Activated T-cell treated with anti-CD3 and anti-CD28 coated beads, Interleukin-2, amount 50 U/mL, for 4 hours (primary cell): ENCODE measurements around the gene MORC1. TPM values are rescaled to one million over a fixed set of nuclear protein-coding genes. Genes with fewer than 3 reads are reported as not detected.
A peak's percentile ranks its signal among the peaks of the same experiment; 100 is the strongest.

Experiments used
- ATAC-seq, 2 donors: fragments of 200-7000 bp; cut with Tn5 transposase; one replicate each; pipeline ENCODE4 v1.10.0; 2021
- DNase-seq: peaks from one replicate; pipeline ENCODE4 v3.0.0-alpha.2; 2020
- H3K27me3 Mint-ChIP-seq: one replicate; pipeline ENCODE4 v1.8.0; 2021; ENCODE audit warnings: low read depth, mixed read lengths
- H3K36me3 Mint-ChIP-seq: one replicate; pipeline ENCODE4 v1.8.0; 2022; ENCODE audit warnings: mixed read lengths; ENCODE audit not compliant: insufficient read depth
- H3K4me1 Mint-ChIP-seq: one replicate; pipeline ENCODE4 v1.8.0; 2021; ENCODE audit warnings: low read depth, mixed read lengths
- H3K4me3 Mint-ChIP-seq: one replicate; pipeline ENCODE4 v1.8.0; 2021; ENCODE audit warnings: mild to moderate bottlenecking, moderate library complexity, mixed read lengths
- H3K9me3 Mint-ChIP-seq: one replicate; pipeline ENCODE4 v1.8.0; 2021; ENCODE audit warnings: mixed read lengths
- total RNA-seq, 3 donors: library from RNA; stranded (reverse); gene quantifications; one replicate each; pipeline ENCODE4 v1.2.1, GENCODE V29; 2021

Gene MORC1
- total RNA-seq, 3 donors from 2014 or later: not detected

DNA sequence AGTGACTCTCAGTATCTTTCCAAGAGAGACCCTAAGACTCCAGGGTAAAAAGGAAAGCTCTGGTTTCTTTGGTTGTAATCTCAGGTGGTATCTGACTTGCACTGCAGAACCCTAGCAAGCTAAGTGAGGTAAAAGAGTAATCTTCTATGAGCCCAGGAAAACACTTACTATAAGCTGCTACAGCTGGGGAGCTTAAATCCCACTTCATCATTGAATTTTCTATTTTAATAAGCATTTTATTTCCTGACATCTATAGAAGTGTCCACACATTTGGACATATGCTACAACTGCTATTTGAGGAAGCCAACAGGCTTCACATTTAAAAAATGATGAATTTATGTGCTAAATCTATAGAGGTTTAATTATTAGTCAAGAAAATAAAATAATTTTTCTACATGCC lies 91.1 kb downstream of the MORC1 start:
- no peak overlapping the region for H3K4me3 Mint-ChIP-seq
- no peaks in the 10 kb centered on the region for H3K4me1 Mint-ChIP-seq
- DNase-seq (no peak), ATAC-seq (no peak)
- H3K27me3 Mint-ChIP-seq: no peaks in the 10 kb centered on the region
- no peaks in the 10 kb centered on the region for H3K9me3 Mint-ChIP-seq
- no peaks in the 10 kb centered on the region for H3K36me3 Mint-ChIP-seq

DNA sequence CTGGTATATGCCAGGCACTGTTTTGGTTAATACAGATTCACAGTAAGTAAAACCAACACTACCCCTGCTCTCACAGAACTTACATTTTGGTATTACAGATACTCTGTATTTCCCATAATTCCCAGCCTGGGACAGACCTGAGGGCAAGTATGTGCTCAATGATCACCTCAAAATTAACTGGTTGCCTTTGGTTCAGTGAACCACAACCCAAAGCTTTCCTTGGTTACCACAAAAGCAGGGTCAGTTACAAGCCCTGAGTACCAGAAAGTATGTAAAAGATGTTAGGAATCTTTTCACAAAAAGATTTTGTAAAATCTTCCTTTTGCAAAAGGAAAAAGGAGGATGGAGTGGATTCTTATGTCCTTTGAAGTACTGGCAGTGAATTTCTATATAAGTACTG lies 92.0 kb downstream of the MORC1 start:
- no peaks in the 10 kb centered on the region for H3K36me3 Mint-ChIP-seq
- DNase-seq: no peak
- no peak overlapping the region for H3K4me3 Mint-ChIP-seq
- H3K9me3 Mint-ChIP-seq: no peaks in the 10 kb centered on the region
- no peak for ATAC-seq
- no peaks in the 10 kb centered on the region for H3K27me3 Mint-ChIP-seq
- H3K4me1 Mint-ChIP-seq: no peaks in the 10 kb centered on the region

DNA sequence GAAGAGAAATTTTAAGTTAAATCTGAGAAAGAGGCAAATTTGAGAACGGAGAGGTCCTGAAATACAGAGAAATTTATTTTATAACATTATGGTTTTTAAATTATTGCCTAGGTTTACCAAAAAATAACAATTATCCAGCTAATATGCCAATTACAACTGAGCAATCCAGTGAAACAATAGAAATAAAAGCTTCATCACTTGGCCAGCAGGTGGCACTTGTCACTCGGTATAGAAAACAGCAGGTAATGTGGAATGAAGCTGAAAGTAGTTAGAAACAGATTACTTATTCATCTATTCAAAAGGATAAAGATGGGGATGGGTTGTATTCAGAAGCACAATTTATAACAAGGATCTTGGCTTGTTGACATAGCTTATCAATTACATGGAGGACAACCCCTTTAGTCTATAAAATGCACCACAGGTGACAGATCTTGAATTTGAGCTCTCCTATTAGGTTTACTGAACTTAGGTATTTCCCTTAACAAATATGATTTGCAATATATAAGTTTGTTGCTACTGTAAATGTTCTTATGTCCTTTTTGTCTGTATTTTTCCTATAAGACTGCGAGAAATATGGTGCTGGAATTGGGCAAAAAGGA lies 94.2 kb downstream of the MORC1 start:
- DNase-seq (peak; percentile 6), ATAC-seq (peak in 1 of 2 donors; percentile 43)
- Mint-ChIP-seq H3K4me1 (no peaks in the 10 kb centered on the region), H3K9me3 (no peaks in the 10 kb centered on the region), H3K4me3 (no peak overlapping the region), H3K36me3 (no peaks in the 10 kb centered on the region), H3K27me3 (peaks cover 5% of the 10 kb centered on the region)

DNA sequence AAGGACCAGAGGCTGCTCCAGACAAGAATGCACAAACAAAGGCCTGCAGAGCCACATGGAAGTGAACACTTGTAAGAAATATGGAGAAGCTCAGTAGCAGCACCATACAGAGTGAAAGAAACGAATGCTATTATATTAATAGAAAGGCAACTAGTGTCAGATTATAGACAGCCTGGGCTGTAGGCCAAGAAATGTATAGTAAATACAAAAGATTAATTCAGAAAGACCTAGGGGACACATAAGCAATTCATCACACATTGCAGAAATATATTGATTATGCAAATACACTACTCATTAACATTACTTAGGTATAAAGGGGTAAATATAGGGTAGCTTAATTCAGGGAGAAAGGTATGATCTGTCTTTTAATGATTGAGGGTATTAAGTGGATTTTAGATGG lies 94.8 kb downstream of the MORC1 start:
- Mint-ChIP-seq H3K4me1 (no peaks in the 10 kb centered on the region), H3K9me3 (no peaks in the 10 kb centered on the region), H3K36me3 (no peaks in the 10 kb centered on the region), H3K4me3 (no peak overlapping the region), H3K27me3 (peaks cover 5% of the 10 kb centered on the region)
- ATAC-seq (no peak), DNase-seq (no peak)

DNA sequence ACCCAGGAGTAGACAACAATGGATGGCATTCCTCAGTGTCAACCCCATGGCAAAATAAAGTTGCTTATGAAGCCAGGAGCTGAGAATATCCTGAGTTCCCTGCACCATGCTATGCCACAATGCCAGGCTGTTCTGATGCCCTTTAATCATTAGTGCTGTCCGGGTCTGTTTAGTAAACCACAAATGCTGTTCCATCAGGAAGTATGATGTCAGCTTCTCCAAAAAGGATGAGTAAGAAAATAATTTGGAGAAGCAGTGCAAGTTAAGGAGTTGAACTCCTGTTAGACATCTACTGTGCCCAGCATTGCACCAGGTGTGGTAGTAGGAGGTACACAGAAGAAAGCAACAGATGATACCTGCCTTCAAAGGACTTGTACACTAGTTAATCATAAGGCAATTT lies 96.4 kb downstream of the MORC1 start:
- no peaks in the 10 kb centered on the region for H3K36me3 Mint-ChIP-seq
- H3K4me1 Mint-ChIP-seq: no peaks in the 10 kb centered on the region
- no peak for DNase-seq
- ATAC-seq: no peak
- H3K9me3 Mint-ChIP-seq: no peaks in the 10 kb centered on the region
- H3K4me3 Mint-ChIP-seq: no peak overlapping the region
- peaks cover 7% of the 10 kb centered on the region for H3K27me3 Mint-ChIP-seq

DNA sequence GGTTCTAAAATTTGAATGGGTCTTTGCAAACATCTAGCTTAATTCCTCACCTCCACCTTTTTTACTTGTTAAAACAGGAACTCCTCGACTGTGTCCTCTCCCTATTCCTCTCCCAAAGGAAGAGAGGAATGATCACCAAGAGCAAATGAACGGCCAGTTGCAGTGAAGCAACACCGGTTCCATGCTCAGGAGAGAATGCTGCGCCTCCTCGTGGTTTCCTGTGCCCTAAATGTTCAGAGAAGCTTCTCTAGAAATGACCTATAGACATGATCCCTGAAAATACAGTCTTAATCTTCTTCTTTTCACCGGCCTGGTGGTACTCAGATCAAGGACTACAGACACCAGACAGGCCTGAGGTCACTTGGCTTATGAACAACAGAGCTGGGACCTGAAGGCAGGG lies 99.1 kb downstream of the MORC1 start:
- ATAC-seq (no peak), DNase-seq (no peak)
- no peak overlapping the region for H3K4me3 Mint-ChIP-seq
- no peaks in the 10 kb centered on the region for H3K9me3 Mint-ChIP-seq
- H3K36me3 Mint-ChIP-seq: no peaks in the 10 kb centered on the region
- no peaks in the 10 kb centered on the region for H3K4me1 Mint-ChIP-seq
- H3K27me3 Mint-ChIP-seq: peaks cover 9% of the 10 kb centered on the region

DNA sequence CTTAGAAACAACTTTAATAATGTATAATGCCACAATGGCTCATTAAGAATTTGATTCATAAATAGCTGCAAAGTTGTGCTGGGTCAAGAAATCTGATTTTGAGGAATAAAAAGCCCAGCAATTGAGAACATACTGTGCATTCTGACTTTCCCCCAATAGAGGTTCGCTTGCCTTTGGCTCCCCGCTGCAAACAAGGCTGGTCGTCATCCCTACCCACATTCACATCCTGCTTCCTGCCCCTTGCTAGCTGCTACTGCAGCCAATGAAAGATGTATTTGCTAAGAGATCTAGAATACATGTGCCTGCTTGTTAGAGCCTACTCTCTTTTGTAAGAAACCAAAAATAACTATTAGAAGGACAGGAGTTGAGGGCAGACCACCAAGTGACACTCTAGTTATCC lies 112.5 kb downstream of the MORC1 start:
- H3K27me3 Mint-ChIP-seq: peaks cover 2% of the 10 kb centered on the region
- DNase-seq (no peak), ATAC-seq (no peak)
- no peaks in the 10 kb centered on the region for H3K36me3 Mint-ChIP-seq
- no peak overlapping the region for H3K4me3 Mint-ChIP-seq
- H3K9me3 Mint-ChIP-seq: no peaks in the 10 kb centered on the region
- H3K4me1 Mint-ChIP-seq: no peaks in the 10 kb centered on the region

DNA sequence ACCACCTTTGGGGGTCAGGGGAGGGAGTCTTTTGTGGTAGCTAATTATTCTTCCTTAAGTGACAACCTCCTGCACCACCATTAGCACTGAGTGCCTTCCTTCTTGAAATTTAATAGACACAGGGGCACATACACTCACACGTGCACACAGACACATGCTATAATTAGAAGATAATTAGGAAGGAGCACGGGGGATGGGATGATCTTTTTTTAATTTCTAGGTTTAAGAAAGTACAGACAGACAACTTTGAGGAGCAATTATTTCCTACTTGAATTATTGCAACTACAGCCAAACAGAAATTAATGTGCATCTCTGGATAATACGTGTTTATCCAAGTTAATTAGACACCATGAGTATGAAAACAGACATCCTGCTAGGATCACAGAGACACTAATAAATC lies 119.5 kb downstream of the MORC1 start:
- H3K4me1 Mint-ChIP-seq: no peaks in the 10 kb centered on the region
- peaks cover 13% of the 10 kb centered on the region for H3K27me3 Mint-ChIP-seq
- H3K4me3 Mint-ChIP-seq: no peak overlapping the region
- ATAC-seq: no peak
- H3K9me3 Mint-ChIP-seq: no peaks in the 10 kb centered on the region
- no peak for DNase-seq
- H3K36me3 Mint-ChIP-seq: no peaks in the 10 kb centered on the region

DNA sequence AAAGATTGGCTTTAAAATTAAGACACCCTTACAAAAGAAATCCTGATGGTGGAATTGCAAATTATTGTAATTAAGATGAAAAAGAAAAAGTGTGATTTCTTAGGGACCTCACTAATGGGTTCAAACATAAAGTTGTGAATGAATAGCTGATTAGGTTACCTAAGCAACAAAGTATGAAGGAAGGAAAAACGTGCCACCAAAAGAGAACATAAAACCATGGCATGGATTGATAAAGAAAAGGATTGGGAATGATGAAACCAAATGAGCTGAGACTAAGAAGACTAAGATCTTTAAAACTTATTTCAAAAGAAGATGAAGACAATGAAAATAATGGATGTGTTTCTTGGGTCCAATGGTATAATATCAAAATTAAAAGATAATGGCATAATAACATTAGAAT lies 132.1 kb downstream of the MORC1 start:
- no peak overlapping the region for H3K4me3 Mint-ChIP-seq

DNA sequence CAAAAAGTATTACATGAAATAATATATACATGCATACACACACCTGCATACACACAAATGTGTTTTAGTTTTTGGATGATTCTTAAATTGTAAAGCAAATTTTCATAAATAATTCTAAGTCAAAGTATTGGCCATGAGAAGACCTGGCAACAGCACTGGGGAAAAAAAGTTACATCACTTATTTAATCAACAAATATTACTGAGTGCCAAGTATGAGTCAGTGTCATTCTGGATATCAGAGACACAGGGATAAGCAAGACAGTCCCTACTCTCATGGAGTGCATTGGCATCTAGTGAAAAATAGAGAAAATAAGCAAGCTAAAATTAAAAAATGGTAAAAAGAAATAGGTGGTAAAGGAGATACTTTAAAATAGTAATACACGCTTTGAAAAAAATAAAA lies 134.9 kb downstream of the MORC1 start:
- H3K36me3 Mint-ChIP-seq: no peaks in the 10 kb centered on the region
- H3K27me3 Mint-ChIP-seq: peaks cover 19% of the 10 kb centered on the region
- DNase-seq (no peak), ATAC-seq (no peak)
- no peaks in the 10 kb centered on the region for H3K9me3 Mint-ChIP-seq
- H3K4me1 Mint-ChIP-seq: no peaks in the 10 kb centered on the region
- H3K4me3 Mint-ChIP-seq: no peak overlapping the region

More for the DNA sequence above, 132.1 kb downstream of the MORC1 start:
- no peak for DNase-seq
- H3K27me3 Mint-ChIP-seq: peaks cover 19% of the 10 kb centered on the region
- ATAC-seq: no peak
- no peaks in the 10 kb centered on the region for H3K9me3 Mint-ChIP-seq
- H3K36me3 Mint-ChIP-seq: no peaks in the 10 kb centered on the region
- H3K4me1 Mint-ChIP-seq: no peaks in the 10 kb centered on the region

DNA sequence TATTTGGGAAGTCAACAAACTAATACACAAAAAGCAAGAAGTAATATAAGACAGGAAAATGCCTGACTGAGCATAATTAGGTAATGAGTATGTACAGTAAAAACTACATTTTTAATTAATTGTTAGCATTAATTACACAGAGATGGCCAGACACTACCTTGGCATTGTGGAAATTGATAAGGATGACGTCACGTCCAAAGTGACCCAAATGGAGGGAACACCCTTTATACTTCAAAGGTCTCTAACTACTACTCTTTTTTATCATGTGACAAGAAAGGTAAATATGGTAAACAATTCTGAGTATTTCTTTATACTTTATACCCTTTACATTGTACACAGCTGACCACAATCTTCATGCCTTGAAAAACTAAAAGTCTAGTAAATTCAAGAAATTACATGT lies 141.9 kb downstream of the MORC1 start:
- DNase-seq: no peak
- H3K9me3 Mint-ChIP-seq: no peaks in the 10 kb centered on the region
- peaks cover 3% of the 10 kb centered on the region for H3K4me1 Mint-ChIP-seq
- peaks cover 6% of the 10 kb centered on the region for H3K27me3 Mint-ChIP-seq
- H3K36me3 Mint-ChIP-seq: no peaks in the 10 kb centered on the region
- no peak overlapping the region for H3K4me3 Mint-ChIP-seq
- no peak for ATAC-seq

DNA sequence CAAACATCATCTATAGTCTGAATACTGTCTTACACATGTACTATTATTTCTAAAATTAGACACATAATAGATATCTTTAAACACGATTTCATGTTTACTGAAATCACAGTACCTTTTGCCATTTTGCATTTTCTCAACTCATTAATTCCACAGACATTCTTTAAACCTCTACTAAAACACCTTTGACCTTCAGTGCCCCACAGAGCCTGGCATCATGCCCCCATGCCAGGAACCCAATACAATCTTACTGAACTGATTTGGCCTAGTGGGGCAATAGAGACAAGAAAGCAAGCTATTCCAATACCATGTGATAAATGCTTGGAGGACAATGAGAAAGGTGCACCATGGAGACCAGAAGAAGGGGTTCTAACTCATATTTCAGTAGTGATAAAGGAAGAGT lies 144.9 kb downstream of the MORC1 start:
- no peak for ATAC-seq
- no peak for DNase-seq
- Mint-ChIP-seq H3K36me3 (no peaks in the 10 kb centered on the region), H3K9me3 (no peaks in the 10 kb centered on the region), H3K27me3 (peaks cover 4% of the 10 kb centered on the region), H3K4me1 (peaks cover 3% of the 10 kb centered on the region), H3K4me3 (no peak overlapping the region)

DNA sequence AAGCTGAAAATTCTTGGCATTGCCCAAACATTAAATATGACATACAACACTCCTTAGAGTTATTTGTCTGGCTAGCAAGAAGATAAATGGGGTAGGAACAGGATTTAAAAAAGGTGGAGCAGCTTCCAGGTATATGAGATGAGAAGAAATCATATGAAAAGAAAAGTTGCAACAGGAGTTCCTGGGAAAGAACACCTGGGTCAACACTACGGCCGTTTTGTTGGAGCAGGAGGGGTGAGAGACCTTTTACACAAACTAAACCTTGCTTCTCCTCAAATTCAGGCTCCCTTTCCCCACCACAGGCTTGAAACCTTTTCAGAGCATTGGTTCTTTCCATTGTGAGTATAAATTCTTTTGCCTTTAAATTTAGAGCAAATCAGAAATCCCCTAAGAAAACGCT lies 145.5 kb downstream of the MORC1 start:
- Mint-ChIP-seq H3K27me3 (peaks cover 4% of the 10 kb centered on the region), H3K9me3 (no peaks in the 10 kb centered on the region), H3K36me3 (no peaks in the 10 kb centered on the region), H3K4me1 (peaks cover 3% of the 10 kb centered on the region), H3K4me3 (no peak overlapping the region)
- ATAC-seq: no peak
- no peak for DNase-seq

DNA sequence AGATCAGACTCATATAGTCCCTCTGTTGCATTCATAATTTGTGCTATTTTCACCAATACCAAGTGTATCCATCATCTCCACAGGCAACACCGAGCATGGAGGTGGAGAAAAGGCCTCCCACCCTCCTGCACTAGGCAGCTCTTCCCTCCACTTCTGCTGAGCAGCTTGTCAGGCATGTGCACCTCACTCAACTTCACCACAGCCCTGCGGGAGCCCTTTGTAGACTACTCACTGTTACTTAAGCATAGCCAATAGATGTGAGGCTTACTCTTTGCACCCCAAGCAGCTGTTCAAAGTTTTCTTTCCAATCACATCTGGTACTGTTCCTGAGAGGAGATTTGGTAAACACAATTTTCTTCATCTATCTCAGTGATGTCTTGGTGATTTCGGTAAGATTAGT lies 147.4 kb downstream of the MORC1 start:
- peaks cover 3% of the 10 kb centered on the region for H3K4me1 Mint-ChIP-seq
- no peak for ATAC-seq
- H3K36me3 Mint-ChIP-seq: no peaks in the 10 kb centered on the region
- no peak overlapping the region for H3K4me3 Mint-ChIP-seq
- no peak for DNase-seq
- H3K9me3 Mint-ChIP-seq: no peaks in the 10 kb centered on the region
- peaks cover 4% of the 10 kb centered on the region for H3K27me3 Mint-ChIP-seq

DNA sequence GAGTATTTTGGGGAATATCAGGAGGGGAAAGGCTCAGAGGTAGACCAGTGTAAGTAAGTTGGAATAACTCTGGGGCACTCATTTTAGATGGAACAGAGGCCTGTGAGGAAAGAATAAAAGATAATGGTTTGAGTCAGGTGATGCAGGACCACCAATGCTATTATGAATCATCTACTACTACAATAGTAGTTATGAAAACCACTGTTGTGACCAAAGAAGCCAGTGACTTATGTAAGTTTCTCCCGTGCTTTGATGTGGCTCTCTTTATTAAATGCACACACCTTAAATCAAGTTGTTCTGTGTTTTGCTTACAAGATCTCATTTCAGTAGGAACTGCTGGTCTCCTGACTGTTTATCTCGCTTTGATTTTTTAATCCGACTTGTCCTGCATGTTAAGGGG lies 151.2 kb downstream of the MORC1 start:
- no peaks in the 10 kb centered on the region for H3K36me3 Mint-ChIP-seq
- ATAC-seq (no peak), DNase-seq (no peak)
- H3K4me1 Mint-ChIP-seq: peaks cover 3% of the 10 kb centered on the region
- no peak overlapping the region for H3K4me3 Mint-ChIP-seq
- H3K9me3 Mint-ChIP-seq: no peaks in the 10 kb centered on the region
- H3K27me3 Mint-ChIP-seq: no peaks in the 10 kb centered on the region

DNA sequence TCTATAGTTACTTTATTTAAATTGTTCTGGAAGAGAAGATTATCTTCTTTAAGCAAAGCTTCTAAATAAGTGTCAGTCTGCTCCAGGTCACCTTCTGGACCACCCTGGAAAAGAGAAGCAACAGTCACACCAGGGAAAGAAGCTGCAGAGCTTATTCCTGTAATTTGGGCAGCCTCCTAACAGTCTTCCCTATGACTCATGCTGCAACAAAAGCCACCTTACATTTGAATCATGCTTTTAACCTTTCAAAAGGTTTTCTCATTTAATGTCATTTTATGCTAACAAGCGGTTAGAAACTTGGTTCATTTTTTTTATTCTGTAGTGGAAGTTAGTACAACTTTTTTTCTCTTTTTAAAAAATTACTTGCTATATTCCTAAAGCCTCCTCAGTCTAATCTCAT lies 158.9 kb downstream of the MORC1 start:
- ATAC-seq (no peak), DNase-seq (no peak)
- Mint-ChIP-seq H3K4me1 (no peaks in the 10 kb centered on the region), H3K9me3 (no peaks in the 10 kb centered on the region), H3K4me3 (no peak overlapping the region), H3K36me3 (no peaks in the 10 kb centered on the region), H3K27me3 (peaks cover 12% of the 10 kb centered on the region)
